MV-4-11 (cell line): Measurements from ENCODE around the gene ZCCHC17.

Experiments used
- DNase-seq: peaks from one replicate; lab custom pipeline; 2025; lab: John Stamatoyannopoulos, UW

The ZCCHC17 gene

DNA sequence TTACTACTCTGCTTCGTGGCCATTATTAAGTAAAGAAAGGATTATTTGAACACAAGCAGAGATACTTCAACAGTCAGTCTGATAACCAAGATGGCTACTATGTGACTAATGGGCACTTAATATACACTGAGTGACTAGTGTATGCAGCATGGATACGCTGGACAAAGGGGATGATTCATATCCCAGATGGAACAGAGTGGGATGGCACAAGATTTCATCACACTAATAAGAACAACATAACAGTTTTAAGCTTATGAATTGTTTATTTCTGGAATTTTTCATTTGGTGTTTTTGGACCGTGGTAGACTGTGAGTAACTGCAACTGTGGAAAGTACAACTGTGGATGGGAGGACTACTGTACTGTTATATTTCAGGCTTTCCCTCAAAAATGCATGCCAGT, 9.4 kb downstream of the ZCCHC17 start:
- no peak for DNase-seq

GRCh38 chr1:31308036-31308435, 11.2 kb downstream of the ZCCHC17 start:
- no peak for DNase-seq

DNA sequence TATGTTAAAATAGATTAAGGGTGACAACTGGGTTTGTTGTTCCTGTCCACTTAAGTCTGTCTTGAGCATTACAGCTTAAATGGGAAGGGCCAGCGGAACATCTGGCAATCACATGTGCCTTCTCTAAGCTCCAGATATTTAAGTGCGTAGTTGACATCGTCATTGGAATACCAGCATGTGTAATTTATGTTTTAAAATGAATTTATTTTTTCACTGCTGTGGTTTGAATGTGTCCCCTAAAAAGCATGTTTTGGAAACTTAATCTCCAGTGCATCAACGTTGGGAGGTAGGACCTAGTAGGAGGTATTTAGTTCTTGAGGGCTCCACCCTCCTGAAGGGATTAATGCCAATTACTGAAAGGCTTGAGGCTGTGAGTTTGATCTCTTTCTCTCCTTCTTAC, 13.4 kb downstream of the ZCCHC17 start:
- DNase-seq, result no peak

DNA sequence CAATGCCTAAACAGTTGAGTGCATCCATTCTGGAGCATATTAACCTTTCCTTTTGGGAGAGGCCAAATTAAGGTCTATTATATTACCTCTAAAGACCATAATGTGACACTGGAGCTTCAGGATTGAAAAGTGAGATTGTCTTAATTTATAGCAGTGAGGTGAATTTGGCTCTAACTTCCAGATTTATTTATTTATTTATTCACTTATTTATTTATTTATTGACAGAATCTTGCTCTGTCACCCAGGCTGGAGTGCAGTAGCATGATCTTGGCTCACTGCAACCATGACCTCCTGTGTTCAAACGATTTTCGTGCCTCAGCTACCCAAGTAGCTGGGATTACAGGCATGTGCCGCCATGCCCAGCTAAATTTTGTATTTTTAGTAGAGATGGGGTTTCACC, 19.1 kb downstream of the ZCCHC17 start:
- no peak for DNase-seq

DNA sequence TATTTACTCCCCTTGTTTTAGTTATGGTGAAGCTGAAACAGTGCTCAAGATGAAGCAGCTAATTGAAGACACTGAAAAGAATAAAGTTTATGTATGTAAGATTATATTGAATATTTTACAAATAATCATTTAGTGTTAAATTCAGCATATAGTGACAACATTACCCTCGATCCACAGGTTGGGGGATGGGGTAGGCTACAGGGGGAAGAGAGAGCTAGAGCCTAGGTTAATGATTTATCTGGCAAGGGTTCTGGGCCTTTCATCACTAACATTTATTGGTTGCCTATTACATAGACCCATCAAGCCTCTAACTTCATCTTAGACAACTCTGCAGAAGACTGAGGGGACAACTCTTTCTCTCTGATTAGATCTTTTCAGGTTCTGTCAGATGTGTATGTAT, 21.3 kb downstream of the ZCCHC17 start:
- DNase-seq, result no peak

GRCh38 chr1:31324093-31324492, 27.3 kb downstream of the ZCCHC17 start:
- DNase-seq, result no peak

DNA sequence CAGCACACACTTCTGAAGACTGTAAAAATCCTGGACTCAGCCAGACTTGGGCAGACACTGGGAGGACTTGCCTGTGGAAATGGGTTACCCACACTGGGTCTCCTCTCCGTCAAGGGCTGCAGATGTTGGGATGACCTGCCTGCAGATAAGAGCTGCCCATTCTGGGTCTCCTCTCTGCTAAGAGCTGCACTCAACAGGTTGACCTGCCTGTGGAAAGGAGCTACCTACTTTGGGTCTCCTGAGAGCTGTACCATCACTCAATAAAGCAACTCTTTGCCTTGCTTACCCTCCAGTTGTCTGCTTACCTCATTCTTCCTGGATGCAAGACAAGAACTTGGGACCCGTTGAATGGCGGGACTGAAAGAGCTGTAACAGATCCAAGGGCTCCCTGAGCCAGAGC, 28.2 kb downstream of the ZCCHC17 start:
- DNase-seq, result no peak

DNA sequence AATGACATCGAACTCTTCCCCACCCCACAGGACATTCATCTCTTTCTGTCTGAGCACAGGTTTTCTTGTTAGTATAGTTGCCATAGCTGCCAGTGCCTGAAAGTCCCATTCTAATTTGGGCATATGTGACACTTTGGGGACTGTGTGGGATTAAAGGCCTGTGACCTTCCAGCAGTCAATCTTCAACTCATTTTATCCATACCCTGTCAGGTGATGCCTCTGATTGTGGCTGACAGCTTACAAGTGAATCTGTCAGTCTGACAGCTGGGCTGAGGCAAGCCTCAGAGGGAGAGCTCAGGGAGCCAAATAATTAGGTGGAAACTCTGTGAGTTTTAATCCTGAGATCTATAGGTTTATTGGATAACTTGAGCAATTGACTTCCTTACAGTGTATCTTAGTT, 29.6 kb downstream of the ZCCHC17 start:
- no peak for DNase-seq

GRCh38 chr1:31327381-31327780, 30.5 kb downstream of the ZCCHC17 start:
- no peak for DNase-seq

DNA sequence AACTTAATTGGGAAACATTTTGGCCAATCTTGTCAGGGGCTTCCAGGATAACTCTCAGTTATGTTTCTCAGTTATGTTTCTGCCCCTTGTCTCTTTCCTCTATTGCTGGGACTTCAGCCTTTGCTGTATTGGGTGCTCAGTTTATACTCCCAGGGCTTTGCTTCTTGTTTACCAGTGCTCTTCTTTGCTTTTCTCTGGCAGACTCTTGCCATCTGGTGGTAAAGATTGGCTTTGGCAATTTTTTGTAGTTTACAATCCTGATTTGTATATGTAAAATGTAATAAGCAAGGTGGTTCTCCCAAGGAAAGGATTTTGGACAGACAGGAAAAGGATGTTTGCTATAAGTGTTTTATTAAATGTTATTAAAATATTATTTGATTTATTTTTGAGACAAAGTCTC, 38.2 kb downstream of the ZCCHC17 start:
- DNase-seq, result peak; percentile 53

DNA sequence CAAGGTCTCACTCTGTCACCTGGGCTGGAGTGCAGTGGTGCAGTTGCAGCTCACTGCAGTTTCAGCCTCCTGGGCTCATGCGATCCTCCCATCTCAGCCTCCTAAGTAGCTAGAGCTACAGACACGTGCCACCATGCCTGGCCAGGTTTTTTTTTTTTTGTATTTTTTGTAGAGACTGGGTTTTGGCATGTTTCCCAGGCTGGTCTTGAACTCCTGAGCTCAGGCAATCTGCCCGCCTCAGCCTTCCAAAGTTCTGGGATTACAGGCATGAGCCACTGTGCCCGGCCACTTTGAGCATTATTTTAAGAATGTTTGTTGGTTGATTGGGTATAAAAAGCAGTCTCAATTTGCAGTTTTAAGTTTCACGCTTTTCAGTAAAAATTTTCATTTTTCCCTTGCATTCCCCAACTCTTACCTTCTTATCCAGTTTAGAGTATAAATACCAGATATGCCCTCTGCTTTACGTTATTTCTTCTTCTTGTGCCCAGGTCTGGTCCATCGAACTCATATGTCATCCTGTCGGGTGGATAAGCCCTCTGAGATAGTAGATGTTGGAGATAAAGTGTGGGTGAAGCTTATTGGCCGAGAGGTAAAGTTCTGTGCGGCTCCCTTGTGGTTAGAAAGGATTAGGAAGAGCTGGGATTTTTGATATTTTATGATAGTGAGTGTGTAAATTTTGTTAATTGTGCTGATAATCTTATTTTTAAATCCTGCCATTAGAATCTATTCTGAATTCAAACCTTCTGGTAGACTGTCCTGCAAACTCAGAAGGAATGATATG, 40.0 kb downstream of the ZCCHC17 start:
- DNase-seq, result no peak

- DNase-seq, result no peak
Measured at GRCh38 chr1:31344503-31344902, 47.7 kb downstream of the ZCCHC17 start.

GRCh38 chr1:31345635-31346034, 48.8 kb downstream of the ZCCHC17 start:
- no peak for DNase-seq

DNA sequence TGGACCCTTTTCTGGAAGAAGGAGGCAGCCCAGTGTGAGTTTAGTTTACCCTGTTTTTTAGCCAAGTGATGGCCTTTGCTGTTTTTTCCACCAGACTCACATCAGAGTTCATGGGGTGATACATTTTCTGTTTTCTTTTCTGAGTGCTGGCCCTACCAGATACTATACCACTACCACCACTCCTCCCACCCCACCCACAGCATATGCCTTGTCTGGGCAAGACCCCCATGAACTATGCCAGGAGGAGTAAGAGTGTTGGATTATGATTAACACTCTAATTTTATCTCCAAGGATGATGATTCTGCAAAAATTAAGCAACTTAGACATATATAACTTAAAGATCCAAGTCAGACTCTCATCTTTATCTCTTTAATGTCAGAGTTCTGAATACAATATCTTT, 50.0 kb downstream of the ZCCHC17 start:
- DNase-seq, result no peak

- no peak for DNase-seq
Measured at GRCh38 chr1:31348449-31348848, 51.6 kb downstream of the ZCCHC17 start.

DNA sequence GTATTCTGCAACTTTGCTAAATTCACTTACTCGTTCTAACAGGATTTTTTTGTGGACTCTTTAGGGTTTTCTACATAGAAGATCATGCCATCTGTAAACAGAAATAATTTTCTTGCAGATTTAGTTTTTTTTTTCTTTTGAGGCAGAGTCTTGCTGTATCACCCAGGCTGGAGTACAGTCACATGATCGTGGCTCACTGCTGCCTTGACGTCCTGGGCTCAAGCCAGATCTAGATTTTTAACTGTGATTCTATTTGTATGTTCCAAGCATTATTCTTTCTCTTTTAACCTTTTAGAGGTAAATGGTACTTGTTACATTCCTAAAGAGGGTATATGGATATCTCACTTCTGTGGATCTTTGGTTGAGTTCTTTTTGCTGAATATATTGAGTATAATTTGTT, 57.5 kb downstream of the ZCCHC17 start:
- no peak for DNase-seq

DNA sequence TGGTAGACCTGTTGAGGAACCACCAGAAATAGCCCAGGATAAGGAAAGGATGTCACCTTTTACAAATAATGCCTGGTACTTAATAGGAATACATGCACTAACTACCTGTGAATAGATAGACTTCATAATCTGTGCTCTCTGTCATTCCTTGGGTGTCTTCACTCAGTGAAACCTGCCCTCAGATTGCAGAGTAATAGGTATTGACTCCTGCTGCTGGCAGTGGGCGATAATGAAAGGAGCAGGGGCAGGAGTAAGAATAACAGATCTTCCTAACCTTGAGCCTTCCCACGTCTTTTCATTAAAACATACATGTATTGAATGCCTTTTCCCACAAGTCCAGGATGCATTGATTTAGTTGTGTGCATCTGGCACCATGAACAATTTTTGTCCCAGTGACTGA, 59.6 kb downstream of the ZCCHC17 start:
- DNase-seq, result no peak

- DNase-seq, result no peak
Measured at GRCh38 chr1:31361607-31362006, 64.8 kb downstream of the ZCCHC17 start.

DNA sequence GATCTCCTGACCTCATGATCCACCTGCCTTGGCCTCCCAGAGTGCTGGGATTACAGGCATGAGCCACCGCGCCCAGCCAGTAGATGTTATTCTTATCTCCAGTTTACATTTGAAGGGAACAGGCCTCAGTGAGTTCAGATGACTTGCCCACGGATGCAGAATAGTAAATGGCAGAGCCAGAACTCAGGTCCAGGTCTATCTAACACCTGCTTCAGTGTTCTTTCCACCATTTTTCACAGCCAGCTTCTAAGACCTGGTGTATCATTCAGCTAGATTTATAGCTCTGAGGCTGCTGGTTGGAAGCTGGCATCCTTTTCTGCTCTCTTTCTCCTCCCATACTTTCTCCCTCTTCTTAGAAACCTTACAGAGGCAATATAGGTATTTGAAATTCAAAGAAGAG, 65.2 kb downstream of the ZCCHC17 start:
- DNase-seq, result no peak

DNA sequence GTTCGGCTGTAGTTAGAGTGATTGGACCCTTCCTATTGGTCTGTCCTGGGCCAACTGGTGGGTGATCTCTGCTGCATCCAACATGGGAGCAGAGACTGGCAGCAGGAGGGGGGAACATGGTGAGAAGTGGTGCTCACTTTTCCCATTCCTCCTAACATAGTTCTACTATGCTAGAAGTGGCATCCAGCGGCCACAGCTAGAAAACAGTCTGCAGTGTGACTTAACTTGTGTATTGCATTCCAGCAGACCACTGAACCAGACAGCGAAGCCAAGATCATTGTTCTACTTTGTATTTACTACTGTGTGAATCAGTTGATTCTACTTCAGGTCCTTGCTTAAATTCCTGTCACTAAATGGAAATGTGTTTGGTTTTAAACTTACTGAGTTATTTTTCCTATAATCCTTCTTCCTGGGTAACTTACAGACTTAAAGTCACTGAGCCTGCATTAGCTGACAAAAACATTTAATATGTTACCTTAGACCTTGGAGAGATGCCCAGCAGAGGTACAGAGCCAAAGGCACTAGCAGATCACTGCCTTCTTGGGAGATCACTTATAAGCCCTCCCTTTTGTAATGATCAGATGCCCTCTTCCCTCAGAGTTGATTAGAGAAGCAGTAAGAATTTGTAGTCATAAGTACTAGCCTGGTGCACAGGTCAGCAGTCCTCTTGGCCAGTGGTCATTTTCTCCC, 67.9 kb downstream of the ZCCHC17 start:
- DNase-seq, result no peak

DNA sequence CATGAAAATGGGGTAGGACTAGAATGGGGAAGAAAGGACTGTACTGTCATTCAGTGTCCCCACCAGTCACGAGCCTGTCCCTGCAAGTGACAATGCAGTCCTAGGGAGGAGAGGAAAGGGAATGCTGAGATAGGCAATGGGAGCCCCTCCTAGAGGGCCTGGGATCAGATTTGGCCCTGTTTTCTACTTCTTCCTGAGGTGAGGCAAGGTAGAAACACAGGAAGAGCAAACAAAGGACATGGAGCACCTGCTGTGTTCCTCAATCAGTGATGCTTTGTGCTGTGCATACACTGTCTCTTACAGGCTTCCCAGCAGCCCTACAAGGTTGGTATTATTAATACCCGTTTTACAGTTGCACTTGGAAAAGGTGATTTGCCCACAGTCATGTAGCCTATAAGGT, 70.0 kb downstream of the ZCCHC17 start:
- no peak for DNase-seq

DNA sequence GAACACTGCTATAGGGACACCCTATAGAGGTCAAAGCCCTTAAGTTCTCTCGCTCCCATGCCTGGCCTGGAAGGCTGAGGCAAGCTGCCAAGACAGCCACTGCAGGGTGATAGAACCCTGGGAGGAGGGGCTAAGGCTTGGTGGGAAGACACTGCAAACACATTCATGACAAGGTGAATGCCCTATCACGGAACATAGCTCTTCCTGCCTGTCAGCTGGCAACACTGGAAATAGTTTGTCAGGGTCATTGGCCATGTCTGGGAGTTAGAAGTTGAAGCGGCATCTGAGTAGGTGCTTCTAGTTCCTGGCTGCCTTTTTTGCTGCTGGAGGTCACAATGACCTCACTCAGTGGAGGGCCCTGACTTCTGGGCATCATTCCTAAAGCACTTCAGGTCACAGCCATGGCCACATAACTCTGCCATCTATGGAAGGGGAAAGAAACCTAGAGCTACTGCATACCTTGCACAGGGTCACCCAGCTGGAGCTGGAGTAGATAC, 71.8 kb downstream of the ZCCHC17 start:
- no peak for DNase-seq

DNA sequence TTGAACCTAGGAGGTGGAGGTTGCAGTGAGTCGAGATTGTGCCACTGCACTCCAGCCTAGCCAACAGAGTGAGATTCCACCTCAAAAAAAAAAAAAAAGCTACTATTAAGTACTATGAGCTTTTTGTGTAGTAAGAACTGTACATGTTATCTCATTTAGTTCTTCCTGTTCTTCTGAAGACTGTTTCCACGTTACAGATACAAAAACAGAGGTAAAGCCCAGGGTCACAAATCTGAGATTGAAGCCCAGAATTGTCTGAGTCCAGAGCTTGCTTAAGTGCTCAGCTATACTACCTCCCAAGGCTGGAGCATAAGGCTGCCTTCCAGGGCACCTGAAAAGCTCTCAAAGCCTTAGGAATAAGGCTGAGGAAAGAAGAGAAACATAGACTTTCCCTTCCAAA, 73.2 kb downstream of the ZCCHC17 start:
- DNase-seq, result no peak

DNA sequence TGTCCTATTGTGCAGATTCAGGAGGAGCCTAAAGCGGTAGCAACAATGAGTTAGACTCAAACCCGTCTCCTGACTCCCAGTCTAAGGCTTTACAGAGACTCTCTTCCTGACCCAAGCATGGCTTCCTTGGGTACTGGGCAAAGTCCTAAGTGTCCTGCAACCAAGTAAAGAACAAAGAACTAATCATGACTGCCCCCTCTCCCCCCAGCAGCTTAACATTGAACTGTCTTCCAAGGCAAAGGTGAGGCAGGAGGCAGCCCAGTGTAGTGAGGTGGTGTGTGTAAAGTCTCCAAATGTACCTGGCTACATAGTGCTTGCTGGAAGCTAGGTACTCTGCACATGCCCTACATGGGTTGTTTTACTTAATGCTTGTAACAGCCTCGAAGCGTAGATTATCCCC, 73.7 kb downstream of the ZCCHC17 start:
- DNase-seq, result no peak
